Mucosa of stomach (tissue), 1 donor: Measurements from ENCODE around the gene IGFBP4.

Experiments
- H3K27me3 ChIP-seq: one replicate; pipeline ENCODE4 v1.7.0; 2013; ENCODE audit warnings: mild to moderate bottlenecking, low read length; ENCODE audit not compliant: control insufficient read depth, insufficient read depth
- H3K36me3 ChIP-seq: one replicate; pipeline ENCODE4 v1.7.0; 2013; ENCODE audit warnings: low read length; ENCODE audit not compliant: control insufficient read depth, insufficient read depth
- H3K4me1 ChIP-seq: one replicate; pipeline ENCODE4 v1.7.0; 2013; ENCODE audit warnings: mild to moderate bottlenecking, low read length; ENCODE audit not compliant: control insufficient read depth, insufficient read depth
- H3K4me3 ChIP-seq: one replicate; pipeline ENCODE4 v1.7.0; 2013; ENCODE audit warnings: low read length
- H3K9ac ChIP-seq: one replicate; pipeline ENCODE4 v1.7.0; 2013; ENCODE audit warnings: mild to moderate bottlenecking, low read length, moderate library complexity
- H3K9me3 ChIP-seq: one replicate; pipeline ENCODE4 v1.7.0; 2013; ENCODE audit warnings: mild to moderate bottlenecking, low read length, moderate library complexity; ENCODE audit not compliant: control insufficient read depth
- donor health status: Pancreatic carcinoma.

IGFBP4 gene

GRCh38 chr17:40482722-40483121 lies 39.5 kb downstream of the IGFBP4 start:
- Histone ChIP-seq H3K4me3 (no peak overlapping the region), H3K9ac (no peak overlapping the region), H3K36me3 (no peaks in the 10 kb centered on the region), H3K9me3 (no peaks in the 10 kb centered on the region), H3K27me3 (no peaks in the 10 kb centered on the region), H3K4me1 (peaks cover 25% of the 10 kb centered on the region)

- Histone ChIP-seq H3K27me3 (no peaks in the 10 kb centered on the region), H3K4me3 (no peak overlapping the region), H3K9me3 (no peaks in the 10 kb centered on the region), H3K4me1 (peaks cover 25% of the 10 kb centered on the region), H3K9ac (no peak overlapping the region), H3K36me3 (no peaks in the 10 kb centered on the region)
Observed at GRCh38 chr17:40483679-40484078, 40.4 kb downstream of the IGFBP4 start.

DNA sequence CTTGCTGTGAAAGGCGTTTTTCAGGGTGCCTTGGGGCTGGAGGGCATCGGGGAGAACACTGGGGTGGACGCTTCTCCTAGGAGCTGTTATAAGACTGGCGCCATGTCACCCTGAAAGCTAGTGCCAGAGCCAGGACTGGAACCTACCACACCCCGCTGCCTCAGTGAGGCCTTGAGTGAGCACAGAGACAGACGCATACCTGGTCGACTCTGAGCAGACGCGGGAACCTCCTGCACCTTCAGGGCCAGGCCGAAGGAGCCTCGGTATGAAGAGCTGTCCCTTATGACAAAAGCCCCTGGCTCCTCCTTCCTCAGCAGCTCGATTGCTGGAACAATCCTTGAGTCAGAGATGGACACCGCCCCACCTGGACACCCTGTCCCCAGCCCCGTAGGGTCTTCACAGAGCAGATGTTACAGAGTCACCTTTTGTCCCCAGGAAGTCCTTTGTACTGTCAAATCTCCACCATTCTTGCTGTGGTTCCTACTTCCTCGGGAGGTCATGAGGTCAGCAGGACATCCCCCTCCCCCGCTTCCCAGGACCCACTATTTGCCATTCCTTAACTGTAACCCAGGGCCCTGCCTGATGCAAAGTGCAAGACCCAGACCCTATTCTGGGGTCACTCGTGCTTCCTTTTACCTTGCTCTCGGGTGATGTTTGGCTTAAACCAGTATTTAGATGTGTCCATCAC lies 41.2 kb downstream of the IGFBP4 start:
- Histone ChIP-seq H3K27me3 (no peaks in the 10 kb centered on the region), H3K9me3 (no peaks in the 10 kb centered on the region), H3K36me3 (no peaks in the 10 kb centered on the region), H3K4me3 (no peak overlapping the region), H3K9ac (no peak overlapping the region), H3K4me1 (peaks cover 25% of the 10 kb centered on the region)

GRCh38 chr17:40484973-40485530 lies 41.8 kb downstream of the IGFBP4 start:
- Histone ChIP-seq H3K27me3 (no peaks in the 10 kb centered on the region), H3K9ac (no peak overlapping the region), H3K36me3 (no peaks in the 10 kb centered on the region)

GRCh38 chr17:40485851-40486521 lies 42.7 kb downstream of the IGFBP4 start:
- Histone ChIP-seq H3K27me3 (no peaks in the 10 kb centered on the region), H3K36me3 (no peaks in the 10 kb centered on the region), H3K4me1 (peaks cover 18% of the 10 kb centered on the region), H3K4me3 (no peak overlapping the region), H3K9me3 (no peaks in the 10 kb centered on the region), H3K9ac (no peak overlapping the region)

More at GRCh38 chr17:40484973-40485530, 41.8 kb downstream of the IGFBP4 start:
- peaks cover 23% of the 10 kb centered on the region for H3K4me1 ChIP-seq
- H3K9me3 ChIP-seq = no peaks in the 10 kb centered on the region
- no peak overlapping the region for H3K4me3 ChIP-seq

DNA sequence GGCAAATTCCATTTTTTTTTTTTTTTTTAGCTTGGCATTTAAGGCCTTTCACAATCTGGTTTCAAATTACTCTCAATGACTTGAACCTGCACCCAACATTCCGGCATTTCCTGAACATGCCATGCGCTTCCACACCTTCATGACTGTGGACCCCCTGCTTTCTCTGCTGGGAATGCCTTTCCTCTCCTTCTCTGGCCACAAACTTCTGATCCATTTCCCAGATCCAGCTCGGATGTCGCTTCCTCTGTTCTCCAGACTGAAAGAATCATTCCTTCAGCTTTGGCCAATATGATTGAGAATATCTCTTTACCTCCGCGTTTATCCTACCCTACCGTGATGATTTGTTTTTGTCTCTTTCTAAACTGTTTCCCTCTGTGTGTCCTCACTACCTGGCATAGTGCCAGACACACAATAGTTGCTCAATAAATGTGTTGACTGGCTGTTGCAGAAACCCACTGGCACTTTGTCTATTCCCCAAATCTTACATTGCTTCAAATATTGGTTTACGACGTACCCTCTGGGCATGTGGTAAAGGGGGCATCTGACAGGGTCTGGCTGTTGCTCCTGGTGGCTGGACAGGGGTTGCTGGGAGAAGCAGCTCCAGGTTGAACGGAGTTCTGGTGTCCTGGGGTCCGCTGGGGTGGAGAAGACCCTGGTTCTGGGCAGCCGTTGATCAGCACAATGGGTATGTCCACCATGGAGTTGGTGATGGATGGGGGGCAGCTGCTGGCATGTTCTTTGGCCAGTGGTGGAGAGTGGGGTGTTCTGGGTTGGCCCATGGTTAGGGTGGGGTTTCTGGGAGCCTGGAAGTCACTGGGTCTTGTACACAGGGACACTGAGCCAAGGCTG lies 43.5 kb downstream of the IGFBP4 start:
- no peak overlapping the region for H3K9ac ChIP-seq
- no peaks in the 10 kb centered on the region for H3K27me3 ChIP-seq
- no peaks in the 10 kb centered on the region for H3K36me3 ChIP-seq
- no peaks in the 10 kb centered on the region for H3K9me3 ChIP-seq
- no peak overlapping the region for H3K4me3 ChIP-seq
- H3K4me1 ChIP-seq = peaks cover 11% of the 10 kb centered on the region

DNA sequence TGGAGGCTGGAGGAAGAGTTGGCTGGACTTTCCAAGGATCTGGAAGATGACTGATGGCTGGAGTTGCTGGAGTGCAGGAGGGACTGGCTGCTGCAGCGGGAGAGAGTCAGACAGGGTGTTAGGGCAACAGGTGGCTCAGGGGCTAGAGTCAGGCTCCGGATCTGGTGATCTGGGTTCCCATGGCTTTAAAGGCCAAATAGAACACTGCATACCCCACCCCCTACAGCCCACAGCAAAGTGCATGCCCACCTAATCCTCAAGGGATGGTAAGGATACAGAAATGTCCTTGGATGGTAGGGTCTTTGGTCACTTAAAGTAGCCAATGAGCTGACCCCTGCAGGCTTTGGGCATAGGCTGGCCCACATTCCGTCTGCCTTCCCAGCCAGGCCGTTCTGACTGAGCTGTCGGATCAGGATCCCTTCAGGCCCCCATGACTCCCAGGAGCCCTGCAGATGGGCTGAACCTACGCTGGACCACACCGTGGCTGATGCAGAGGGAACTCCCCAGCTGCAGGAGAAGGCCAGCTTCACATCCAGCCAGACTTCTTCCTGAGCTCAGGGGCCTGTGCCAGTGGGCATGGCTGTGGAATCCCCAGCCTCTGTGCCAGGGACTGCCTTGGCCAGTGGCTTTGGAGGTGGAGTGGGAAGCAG lies 44.2 kb downstream of the IGFBP4 start:
- no peaks in the 10 kb centered on the region for H3K9me3 ChIP-seq
- H3K27me3 ChIP-seq = no peaks in the 10 kb centered on the region
- no peak overlapping the region for H3K9ac ChIP-seq
- peaks cover 5% of the 10 kb centered on the region for H3K4me1 ChIP-seq
- no peaks in the 10 kb centered on the region for H3K36me3 ChIP-seq
- no peak overlapping the region for H3K4me3 ChIP-seq

GRCh38 chr17:40490289-40490853 lies 47.1 kb downstream of the IGFBP4 start:
- Histone ChIP-seq H3K36me3 (no peaks in the 10 kb centered on the region), H3K4me1 (peaks cover 5% of the 10 kb centered on the region), H3K4me3 (no peak overlapping the region), H3K9ac (no peak overlapping the region), H3K9me3 (no peaks in the 10 kb centered on the region), H3K27me3 (no peaks in the 10 kb centered on the region)

- no peaks in the 10 kb centered on the region for H3K27me3 ChIP-seq
- no peak overlapping the region for H3K9ac ChIP-seq
- peaks cover 5% of the 10 kb centered on the region for H3K4me1 ChIP-seq
- no peaks in the 10 kb centered on the region for H3K36me3 ChIP-seq
- H3K4me3 ChIP-seq = no peak overlapping the region
- H3K9me3 ChIP-seq = no peaks in the 10 kb centered on the region
Observed at GRCh38 chr17:40490982-40491381, 47.7 kb downstream of the IGFBP4 start.

- no peak overlapping the region for H3K9ac ChIP-seq
- no peaks in the 10 kb centered on the region for H3K9me3 ChIP-seq
- peaks cover 5% of the 10 kb centered on the region for H3K4me1 ChIP-seq
- no peaks in the 10 kb centered on the region for H3K27me3 ChIP-seq
- no peaks in the 10 kb centered on the region for H3K36me3 ChIP-seq
- no peak overlapping the region for H3K4me3 ChIP-seq
Observed at GRCh38 chr17:40491486-40491885, 48.2 kb downstream of the IGFBP4 start.

DNA sequence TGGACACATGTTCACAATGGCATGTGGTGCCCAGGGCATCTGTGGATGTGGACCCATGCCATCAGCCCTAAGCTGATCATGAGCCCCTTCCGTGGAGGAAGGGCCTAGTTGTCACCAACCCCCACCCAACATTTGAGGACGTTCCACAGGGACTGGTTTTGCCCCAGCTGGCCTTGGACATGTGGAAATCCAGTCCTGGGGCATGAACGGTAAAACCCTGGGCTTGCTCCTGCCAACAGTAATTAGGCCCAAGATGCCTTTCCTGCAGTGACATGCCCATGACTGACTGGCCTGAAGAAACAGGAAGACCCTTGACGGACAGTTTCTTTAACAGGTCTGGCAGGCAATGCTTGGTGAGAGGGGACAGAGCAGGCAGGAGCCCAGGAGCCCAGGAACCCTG lies 50.4 kb downstream of the IGFBP4 start:
- no peak overlapping the region for H3K9ac ChIP-seq
- no peaks in the 10 kb centered on the region for H3K36me3 ChIP-seq
- no peak overlapping the region for H3K4me3 ChIP-seq
- H3K27me3 ChIP-seq = no peaks in the 10 kb centered on the region
- peaks cover 17% of the 10 kb centered on the region for H3K4me1 ChIP-seq
- no peaks in the 10 kb centered on the region for H3K9me3 ChIP-seq
